OCI-LY1 (cell line): ENCODE data around the gene SYT2.

Experiments
- EZH2 ChIP-seq: fragments of 200-600 bp; sonication (generic), shearing (Covaris generic); IDR thresholded peaks from 2 replicates; pipeline ENCODE4 v1.8.0; 2017; ENCODE audit warnings: borderline replicate concordance, mixed run types, mild to moderate bottlenecking, antibody characterized with exemption, low read length, moderate library complexity, mixed read lengths
- TF ChIP-seq, protein P1 (sequence below): fragments of 200-600 bp; sonication (generic), shearing (Covaris generic); IDR thresholded peaks from 2 replicates; pipeline ENCODE4 v1.5.1; 2017; ENCODE audit warnings: mild to moderate bottlenecking, antibody characterized with exemption, low read length, moderate library complexity, mixed read lengths

GRCh38 chr1:202561240-202561639 lies 149.0 kb downstream of the SYT2 start:
- no peak for TF ChIP-seq EZH2
- TF ChIP-seq, protein P1, sequence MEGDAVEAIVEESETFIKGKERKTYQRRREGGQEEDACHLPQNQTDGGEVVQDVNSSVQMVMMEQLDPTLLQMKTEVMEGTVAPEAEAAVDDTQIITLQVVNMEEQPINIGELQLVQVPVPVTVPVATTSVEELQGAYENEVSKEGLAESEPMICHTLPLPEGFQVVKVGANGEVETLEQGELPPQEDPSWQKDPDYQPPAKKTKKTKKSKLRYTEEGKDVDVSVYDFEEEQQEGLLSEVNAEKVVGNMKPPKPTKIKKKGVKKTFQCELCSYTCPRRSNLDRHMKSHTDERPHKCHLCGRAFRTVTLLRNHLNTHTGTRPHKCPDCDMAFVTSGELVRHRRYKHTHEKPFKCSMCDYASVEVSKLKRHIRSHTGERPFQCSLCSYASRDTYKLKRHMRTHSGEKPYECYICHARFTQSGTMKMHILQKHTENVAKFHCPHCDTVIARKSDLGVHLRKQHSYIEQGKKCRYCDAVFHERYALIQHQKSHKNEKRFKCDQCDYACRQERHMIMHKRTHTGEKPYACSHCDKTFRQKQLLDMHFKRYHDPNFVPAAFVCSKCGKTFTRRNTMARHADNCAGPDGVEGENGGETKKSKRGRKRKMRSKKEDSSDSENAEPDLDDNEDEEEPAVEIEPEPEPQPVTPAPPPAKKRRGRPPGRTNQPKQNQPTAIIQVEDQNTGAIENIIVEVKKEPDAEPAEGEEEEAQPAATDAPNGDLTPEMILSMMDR: no peak
